WTC11 (cell line): ENCODE data around the gene HMX1. TPM values are rescaled to one million over a fixed set of nuclear protein-coding genes. Genes with fewer than 3 reads are reported as not detected.

Experiments used
- ATAC-seq: fragments of 200-7000 bp; cut with Tn5 transposase; 2 replicates; pipeline ENCODE4 v1.10.0; 2021; ENCODE audit warnings: mild to moderate bottlenecking, moderate library complexity
- CTCF ChIA-PET: fragments of 300-600 bp; sonication (Branson Sonifier 250); formaldehyde crosslinking; loops from one replicate; lab custom pipeline; 2021; ENCODE audit warnings: antibody characterized with exemption; lab: Charles Lee
- POLR2A ChIA-PET: fragments of 350-600 bp; sonication (Branson Sonifier 250); formaldehyde crosslinking; loops from one replicate; lab custom pipeline; 2021; ENCODE audit warnings: antibody characterized with exemption; lab: Charles Lee
- DNase-seq: peaks from one replicate; pipeline ENCODE4 v3.0.0; 2021; ENCODE audit warnings: low spot score
- H3K27ac Mint-ChIP-seq: 2 replicates; pipeline ENCODE4 v1.8.0; 2021; ENCODE audit warnings: mixed read lengths
- H3K27me3 Mint-ChIP-seq: 2 replicates; pipeline ENCODE4 v1.8.0; 2021; ENCODE audit warnings: low read depth, mild to moderate bottlenecking, moderate library complexity, mixed read lengths
- H3K36me3 Mint-ChIP-seq: 2 replicates; pipeline ENCODE4 v1.8.0; 2021; ENCODE audit warnings: mixed read lengths
- H3K4me1 Mint-ChIP-seq: 2 replicates; pipeline ENCODE4 v1.8.0; 2022; ENCODE audit warnings: mixed read lengths
- H3K4me3 Mint-ChIP-seq: 2 replicates; pipeline ENCODE4 v1.8.0; 2021; ENCODE audit warnings: mild to moderate bottlenecking, moderate library complexity, mixed read lengths
- H3K9me3 Mint-ChIP-seq: 2 replicates; pipeline ENCODE4 v1.8.0; 2021; ENCODE audit warnings: mixed read lengths
- ATF1 ChIP-seq: sonication (generic); formaldehyde crosslinking; IDR thresholded peaks from 2 replicates; pipeline ENCODE4 v1.8.1; 2023; ENCODE audit warnings: mild to moderate bottlenecking, moderate library complexity, missing genetic modification reagents
- ATF3 ChIP-seq: sonication (generic); formaldehyde crosslinking; conservative IDR thresholded peaks from 2 replicates; pipeline ENCODE4 v1.8.1; 2022; ENCODE audit warnings: mild to moderate bottlenecking, missing genetic modification reagents
- E2F5 ChIP-seq: sonication (generic); formaldehyde crosslinking; IDR thresholded peaks from 2 replicates; pipeline ENCODE4 v1.8.1; 2022; ENCODE audit warnings: mild to moderate bottlenecking, moderate library complexity, missing genetic modification reagents
- ELF4 ChIP-seq: sonication (generic); formaldehyde crosslinking; IDR thresholded peaks from 2 replicates; pipeline ENCODE4 v1.8.1; 2022; ENCODE audit warnings: low read depth, mild to moderate bottlenecking, moderate library complexity, missing genetic modification reagents
- FOXJ3 ChIP-seq: sonication (generic); formaldehyde crosslinking; IDR thresholded peaks from 2 replicates; pipeline ENCODE4 v1.9.0; 2021; ENCODE audit warnings: missing genetic modification reagents, mild to moderate bottlenecking, borderline replicate concordance
- GABPB1 ChIP-seq: sonication (generic); formaldehyde crosslinking; IDR thresholded peaks from 2 replicates; pipeline ENCODE4 v1.8.1; 2023; ENCODE audit warnings: mild to moderate bottlenecking, missing genetic modification reagents
- HMGA2 ChIP-seq: fragments of 250-450 bp; sonication (Bioruptor Pico); IDR thresholded peaks from 2 replicates; pipeline ENCODE4 v1.4.0; 2021; ENCODE audit warnings: mild to moderate bottlenecking, moderate library complexity
- JUN ChIP-seq: sonication (generic); formaldehyde crosslinking; IDR thresholded peaks from 2 replicates; pipeline ENCODE4 v1.8.0; 2023; ENCODE audit warnings: mild to moderate bottlenecking, missing genetic modification reagents
- MYBL2 ChIP-seq: sonication (generic); formaldehyde crosslinking; IDR thresholded peaks from 2 replicates; pipeline ENCODE4 v1.8.1; 2023; ENCODE audit warnings: mild to moderate bottlenecking, moderate library complexity, missing genetic modification reagents
- RELA ChIP-seq: sonication (generic); formaldehyde crosslinking; IDR thresholded peaks from 2 replicates; pipeline ENCODE4 v1.8.1; 2022; ENCODE audit warnings: missing genetic modification reagents, mild to moderate bottlenecking, borderline replicate concordance
- SMAD4 ChIP-seq: sonication (generic); formaldehyde crosslinking; IDR thresholded peaks from 2 replicates; pipeline ENCODE4 v1.8.0; 2022; ENCODE audit warnings: mild to moderate bottlenecking, missing genetic modification reagents
- STAT6 ChIP-seq: sonication (generic); formaldehyde crosslinking; conservative IDR thresholded peaks from 2 replicates; pipeline ENCODE4 v1.8.1; 2023; ENCODE audit warnings: mild to moderate bottlenecking, low read depth, missing genetic modification reagents, moderate library complexity
- TCF7 ChIP-seq: sonication (generic); formaldehyde crosslinking; IDR thresholded peaks from 2 replicates; pipeline ENCODE4 v1.8.0; 2022; ENCODE audit warnings: mild to moderate bottlenecking, low read depth, missing genetic modification reagents, moderate library complexity
- TEAD1 ChIP-seq: sonication (generic); formaldehyde crosslinking; IDR thresholded peaks from 2 replicates; pipeline ENCODE4 v1.8.0; 2022; ENCODE audit warnings: mild to moderate bottlenecking, missing genetic modification reagents
- USF2 ChIP-seq: sonication (generic); formaldehyde crosslinking; IDR thresholded peaks from 2 replicates; pipeline ENCODE4 v1.8.1; 2023; ENCODE audit warnings: mild to moderate bottlenecking, missing genetic modification reagents, moderate library complexity
- ZNF138 ChIP-seq: sonication (generic); formaldehyde crosslinking; conservative IDR thresholded peaks from 2 replicates; pipeline ENCODE4 v1.8.1; 2022; ENCODE audit warnings: mild to moderate bottlenecking, moderate library complexity, missing genetic modification reagents
- ZNF232 ChIP-seq: sonication (generic); formaldehyde crosslinking; IDR thresholded peaks from 2 replicates; pipeline ENCODE4 v1.8.0; 2022; ENCODE audit warnings: mild to moderate bottlenecking, missing genetic modification reagents
- ZNF263 ChIP-seq: sonication (generic); formaldehyde crosslinking; IDR thresholded peaks from 2 replicates; pipeline ENCODE4 v1.8.1; 2022; ENCODE audit warnings: low read depth, mild to moderate bottlenecking, moderate library complexity, missing genetic modification reagents
- ZNF317 ChIP-seq: sonication (generic); formaldehyde crosslinking; IDR thresholded peaks from 2 replicates; pipeline ENCODE4 v1.8.1; 2023; ENCODE audit warnings: low read depth, mild to moderate bottlenecking, moderate library complexity, missing genetic modification reagents, borderline replicate concordance
- ZNF416 ChIP-seq: fragments of 250-450 bp; sonication (Bioruptor Pico); IDR thresholded peaks from 2 replicates; pipeline ENCODE4 v1.9.0; 2021; ENCODE audit warnings: mild to moderate bottlenecking, inconsistent platforms
- total RNA-seq: library from RNA; stranded (reverse); gene quantifications from 3 replicates; pipeline ENCODE4 v1.2.3, GENCODE V29; 2021
- TF ChIP-seq, protein P1 (sequence below): fragments of 250-450 bp; sonication (Bioruptor Pico); IDR thresholded peaks from 2 replicates; pipeline ENCODE4 v1.9.0; 2021; ENCODE audit warnings: mild to moderate bottlenecking
- TF ChIP-seq, protein P2 (sequence below): sonication (generic); formaldehyde crosslinking; IDR thresholded peaks from 2 replicates; pipeline ENCODE4 v1.8.0; 2023; ENCODE audit warnings: missing genetic modification reagents, mild to moderate bottlenecking, borderline replicate concordance

Gene HMX1
- total RNA-seq, 1 experiment from 2014 or later = 10.0 TPM

DNA sequence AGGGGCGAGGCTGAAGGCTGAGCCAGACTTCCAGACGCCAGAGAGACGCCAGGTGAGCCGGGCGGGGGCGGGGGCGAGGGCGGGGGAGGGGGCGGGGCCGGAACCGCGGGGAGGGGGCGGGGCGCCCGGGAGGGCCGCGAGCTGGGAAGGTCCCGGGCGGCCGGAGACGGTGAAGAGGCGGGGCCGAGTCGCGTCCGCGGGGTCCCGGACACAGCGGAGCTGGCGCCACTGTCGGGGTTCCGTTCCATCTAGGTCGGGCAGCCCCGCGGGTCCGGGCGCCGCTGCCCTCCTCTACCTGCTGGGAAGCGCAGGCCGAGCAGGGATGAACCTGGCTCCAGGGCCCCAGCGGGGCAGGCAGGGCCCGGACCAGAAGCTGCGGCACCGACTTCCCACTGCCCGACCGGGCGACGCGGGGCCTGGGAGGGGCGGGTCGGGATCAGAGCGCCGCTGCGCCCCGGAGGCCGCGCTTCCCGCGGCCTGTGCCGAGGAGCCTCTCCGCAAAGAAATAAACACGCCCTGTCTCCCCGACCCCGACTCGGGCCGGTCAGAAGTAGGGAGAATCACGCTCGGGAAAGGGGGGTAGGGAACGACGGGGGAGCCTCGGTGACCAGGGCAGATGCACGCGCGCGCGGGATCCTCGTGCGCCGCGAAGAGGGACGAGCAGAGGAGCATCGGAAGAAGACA is 10.6 kb downstream of the HMX1 start (continued):
- TF ChIP-seq JUN (CRISPR knock-in tag) = no peak
- TF ChIP-seq ATF1 (CRISPR knock-in tag) = no peak
- TF ChIP-seq E2F5 (CRISPR knock-in tag) = no peak
- TF ChIP-seq ZNF263 (CRISPR knock-in tag) = no peak
- TF ChIP-seq, all 79 proteins: peak for 0

DNA sequence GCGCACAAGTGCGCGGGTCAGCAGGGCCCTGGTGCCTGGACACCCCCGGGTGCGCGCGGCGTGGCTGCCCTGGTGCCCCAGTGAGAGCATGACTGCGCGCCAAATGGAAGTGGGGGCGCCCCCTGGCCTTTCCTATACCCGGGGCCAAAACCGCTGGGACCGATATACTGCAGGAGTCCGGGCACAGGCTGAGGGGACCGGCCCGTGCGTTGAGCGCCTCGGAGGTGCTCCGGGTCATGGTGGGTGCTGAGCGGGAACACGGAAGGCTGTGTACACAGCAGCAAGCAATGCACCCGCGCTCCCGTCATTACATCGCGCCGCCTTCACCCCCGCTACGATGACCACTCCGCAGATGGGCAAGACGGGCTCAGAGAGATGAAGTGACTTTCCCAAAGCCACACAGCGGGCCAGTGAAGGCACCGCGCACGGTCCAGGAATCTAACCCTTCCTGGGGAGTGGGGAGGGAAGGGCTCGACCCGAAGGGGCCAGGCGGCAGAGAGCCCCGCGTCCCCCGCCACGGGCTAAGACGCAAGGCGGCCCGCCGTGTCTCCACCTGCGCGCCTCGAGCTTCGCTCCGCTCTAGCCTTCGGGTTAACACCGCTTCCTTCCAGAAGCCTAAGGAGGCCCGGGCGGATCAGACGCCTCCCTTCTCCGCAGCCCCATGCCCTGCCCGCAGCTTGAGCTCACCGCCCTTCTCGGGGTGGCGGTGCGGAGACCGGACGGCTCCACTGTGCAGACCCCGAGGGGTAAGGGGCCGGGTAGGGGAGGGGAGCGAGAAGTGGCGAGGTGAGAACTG is 11.3 kb downstream of the HMX1 start:
- DNase-seq (peak; percentile 69), ATAC-seq (peak; percentile 24)
- no peaks in the 10 kb centered on the region for H3K36me3 Mint-ChIP-seq
- CTCF ChIA-PET = interaction anchor here (0.6 to 7.6 kb wide), 8 partner anchors 25 to 253 kb away, joined by 3 to 97 read pairs (median 4); no protein-coding TSS in a partner anchor
- no peaks in the 10 kb centered on the region for H3K9me3 Mint-ChIP-seq
- no peak overlapping the region for H3K27ac Mint-ChIP-seq
- peak overlapping the region; percentile 65 for H3K4me3 Mint-ChIP-seq
- POLR2A ChIA-PET = no interaction called here
- peaks cover 26% of the 10 kb centered on the region for H3K4me1 Mint-ChIP-seq
- H3K27me3 Mint-ChIP-seq = peaks cover 99% of the 10 kb centered on the region
- TF ChIP-seq ZNF416 (CRISPR knock-in tag) (no peak), ZNF263 (CRISPR knock-in tag) (no peak), TEAD1 (no peak), ATF3 (no peak), ATF1 (CRISPR knock-in tag) (no peak), ZNF317 (0 out of 2 replicates have a peak, but pooled peaks have one; percentile 22), STAT6 (no peak), USF2 (CRISPR knock-in tag) (no peak), ZNF232 (CRISPR knock-in tag) (no peak), GABPB1 (CRISPR knock-in tag) (no peak), FOXJ3 (CRISPR knock-in tag) (no peak), HMGA2 (CRISPR knock-in tag) (no peak), RELA (CRISPR knock-in tag) (no peak), MYBL2 (CRISPR knock-in tag) (0 out of 2 replicates have a peak, but pooled peaks have one; percentile 38), ELF4 (CRISPR knock-in tag) (no peak), JUN (CRISPR knock-in tag) (no peak), TCF7 (CRISPR knock-in tag) (no peak), ZNF138 (no peak), SMAD4 (CRISPR knock-in tag) (no peak)
- TF ChIP-seq, protein P1, sequence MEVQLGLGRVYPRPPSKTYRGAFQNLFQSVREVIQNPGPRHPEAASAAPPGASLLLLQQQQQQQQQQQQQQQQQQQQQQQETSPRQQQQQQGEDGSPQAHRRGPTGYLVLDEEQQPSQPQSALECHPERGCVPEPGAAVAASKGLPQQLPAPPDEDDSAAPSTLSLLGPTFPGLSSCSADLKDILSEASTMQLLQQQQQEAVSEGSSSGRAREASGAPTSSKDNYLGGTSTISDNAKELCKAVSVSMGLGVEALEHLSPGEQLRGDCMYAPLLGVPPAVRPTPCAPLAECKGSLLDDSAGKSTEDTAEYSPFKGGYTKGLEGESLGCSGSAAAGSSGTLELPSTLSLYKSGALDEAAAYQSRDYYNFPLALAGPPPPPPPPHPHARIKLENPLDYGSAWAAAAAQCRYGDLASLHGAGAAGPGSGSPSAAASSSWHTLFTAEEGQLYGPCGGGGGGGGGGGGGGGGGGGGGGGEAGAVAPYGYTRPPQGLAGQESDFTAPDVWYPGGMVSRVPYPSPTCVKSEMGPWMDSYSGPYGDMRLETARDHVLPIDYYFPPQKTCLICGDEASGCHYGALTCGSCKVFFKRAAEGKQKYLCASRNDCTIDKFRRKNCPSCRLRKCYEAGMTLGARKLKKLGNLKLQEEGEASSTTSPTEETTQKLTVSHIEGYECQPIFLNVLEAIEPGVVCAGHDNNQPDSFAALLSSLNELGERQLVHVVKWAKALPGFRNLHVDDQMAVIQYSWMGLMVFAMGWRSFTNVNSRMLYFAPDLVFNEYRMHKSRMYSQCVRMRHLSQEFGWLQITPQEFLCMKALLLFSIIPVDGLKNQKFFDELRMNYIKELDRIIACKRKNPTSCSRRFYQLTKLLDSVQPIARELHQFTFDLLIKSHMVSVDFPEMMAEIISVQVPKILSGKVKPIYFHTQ = no peak
- TF ChIP-seq, protein P2, sequence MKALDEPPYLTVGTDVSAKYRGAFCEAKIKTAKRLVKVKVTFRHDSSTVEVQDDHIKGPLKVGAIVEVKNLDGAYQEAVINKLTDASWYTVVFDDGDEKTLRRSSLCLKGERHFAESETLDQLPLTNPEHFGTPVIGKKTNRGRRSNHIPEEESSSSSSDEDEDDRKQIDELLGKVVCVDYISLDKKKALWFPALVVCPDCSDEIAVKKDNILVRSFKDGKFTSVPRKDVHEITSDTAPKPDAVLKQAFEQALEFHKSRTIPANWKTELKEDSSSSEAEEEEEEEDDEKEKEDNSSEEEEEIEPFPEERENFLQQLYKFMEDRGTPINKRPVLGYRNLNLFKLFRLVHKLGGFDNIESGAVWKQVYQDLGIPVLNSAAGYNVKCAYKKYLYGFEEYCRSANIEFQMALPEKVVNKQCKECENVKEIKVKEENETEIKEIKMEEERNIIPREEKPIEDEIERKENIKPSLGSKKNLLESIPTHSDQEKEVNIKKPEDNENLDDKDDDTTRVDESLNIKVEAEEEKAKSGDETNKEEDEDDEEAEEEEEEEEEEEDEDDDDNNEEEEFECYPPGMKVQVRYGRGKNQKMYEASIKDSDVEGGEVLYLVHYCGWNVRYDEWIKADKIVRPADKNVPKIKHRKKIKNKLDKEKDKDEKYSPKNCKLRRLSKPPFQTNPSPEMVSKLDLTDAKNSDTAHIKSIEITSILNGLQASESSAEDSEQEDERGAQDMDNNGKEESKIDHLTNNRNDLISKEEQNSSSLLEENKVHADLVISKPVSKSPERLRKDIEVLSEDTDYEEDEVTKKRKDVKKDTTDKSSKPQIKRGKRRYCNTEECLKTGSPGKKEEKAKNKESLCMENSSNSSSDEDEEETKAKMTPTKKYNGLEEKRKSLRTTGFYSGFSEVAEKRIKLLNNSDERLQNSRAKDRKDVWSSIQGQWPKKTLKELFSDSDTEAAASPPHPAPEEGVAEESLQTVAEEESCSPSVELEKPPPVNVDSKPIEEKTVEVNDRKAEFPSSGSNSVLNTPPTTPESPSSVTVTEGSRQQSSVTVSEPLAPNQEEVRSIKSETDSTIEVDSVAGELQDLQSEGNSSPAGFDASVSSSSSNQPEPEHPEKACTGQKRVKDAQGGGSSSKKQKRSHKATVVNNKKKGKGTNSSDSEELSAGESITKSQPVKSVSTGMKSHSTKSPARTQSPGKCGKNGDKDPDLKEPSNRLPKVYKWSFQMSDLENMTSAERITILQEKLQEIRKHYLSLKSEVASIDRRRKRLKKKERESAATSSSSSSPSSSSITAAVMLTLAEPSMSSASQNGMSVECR = no peak
